Liver (tissue), 9 donors: ENCODE results near the gene PPL. TPM values are rescaled to one million over a fixed set of nuclear protein-coding genes. Genes with fewer than 3 reads are reported as not detected.
A peak's percentile ranks its signal among the peaks of the same experiment; 100 is the strongest.

ENCODE experiments used
- DNase-seq: peaks from one replicate; pipeline ENCODE4 v3.0.0-alpha.2; 2017; ENCODE audit warnings: low spot score
- H3K27ac ChIP-seq, 2 donors: one replicate each; pipeline ENCODE4 v1.7.0; 2013; ENCODE audit warnings: inconsistent platforms in 2 of 2, low read length in 2 of 2, control low read depth in 1 of 2, low read depth in 1 of 2, mild to moderate bottlenecking in 1 of 2
- H3K27me3 ChIP-seq, 4 donors: one replicate each; pipeline versions ENCODE4 v1.6.1 to v1.7.0; 2013; ENCODE audit warnings: low read length in 3 of 4, inconsistent platforms in 1 of 4, mild to moderate bottlenecking in 1 of 4, moderate library complexity in 1 of 4; ENCODE audit not compliant: control insufficient read depth in 4 of 4, insufficient read depth in 4 of 4
- H3K36me3 ChIP-seq, 4 donors: one replicate each; pipeline versions ENCODE4 v1.6.1 to v1.7.0; 2013; ENCODE audit warnings: low read length in 3 of 4, mild to moderate bottlenecking in 3 of 4, low read depth in 1 of 4, moderate library complexity in 1 of 4; ENCODE audit not compliant: control insufficient read depth in 4 of 4, insufficient read depth in 3 of 4
- H3K4me1 ChIP-seq, 4 donors: one replicate each; pipeline versions ENCODE4 v1.6.1 to v1.7.0; 2013; ENCODE audit warnings: low read length in 3 of 4, mild to moderate bottlenecking in 3 of 4, moderate library complexity in 1 of 4; ENCODE audit not compliant: control insufficient read depth in 4 of 4, insufficient read depth in 4 of 4
- H3K4me3 ChIP-seq, 3 donors: one replicate each; pipeline versions ENCODE4 v1.6.1 to v1.7.0; 2013; ENCODE audit warnings: low read length in 3 of 3, control low read depth in 1 of 3, low read depth in 1 of 3, mild to moderate bottlenecking in 1 of 3
- H3K9ac ChIP-seq, 2 donors: one replicate each; pipeline ENCODE4 v1.7.0; 2013; ENCODE audit warnings: low read length in 2 of 2, mild to moderate bottlenecking in 2 of 2, moderate library complexity in 2 of 2, control low read depth in 1 of 2, low read depth in 1 of 2
- H3K9me3 ChIP-seq, 4 donors: one replicate each; pipeline versions ENCODE4 v1.6.1 to v1.7.0; 2013; ENCODE audit warnings: low read length in 3 of 4; ENCODE audit not compliant: control insufficient read depth in 4 of 4
- CTCF ChIP-seq: fragments of 150-350 bp; IDR thresholded peaks from 2 replicates; pipeline ENCODE4 v1.5.1; 2017; ENCODE audit warnings: improper control_type of control experiment, low read depth, low read length; ENCODE audit not compliant: missing input control
- HNF4A ChIP-seq, 2 donors: conservative IDR thresholded peaks; 2 replicates each; pipeline ENCODE4 v1.6.1; 2016; ENCODE audit warnings: antibody characterized with exemption in 2 of 2, mild to moderate bottlenecking in 2 of 2
- RAD21 ChIP-seq, 2 donors: IDR thresholded peaks; 2 replicates each; pipeline ENCODE4 v1.6.1; 2016; ENCODE audit warnings: antibody characterized with exemption in 2 of 2, mild to moderate bottlenecking in 2 of 2
- REST ChIP-seq: IDR thresholded peaks from 2 replicates; pipeline ENCODE4 v1.6.1; 2016; ENCODE audit warnings: antibody characterized with exemption, mild to moderate bottlenecking
- RXRA ChIP-seq, 2 donors: IDR thresholded peaks; 2 replicates each; pipeline ENCODE4 v1.6.1; 2017 to 2018; ENCODE audit warnings: antibody characterized with exemption in 2 of 2, mild to moderate bottlenecking in 1 of 2
- TAF1 ChIP-seq: conservative IDR thresholded peaks from 2 replicates; pipeline ENCODE4 v1.6.1; 2016; ENCODE audit warnings: antibody characterized with exemption, mild to moderate bottlenecking
- ZBTB33 ChIP-seq: IDR thresholded peaks from 2 replicates; pipeline ENCODE4 v1.6.1; 2016; ENCODE audit warnings: antibody characterized with exemption
- WGBS: extraction: QIAGEN DNeasy Blood & Tissue Kit; methylation state at CpG from one replicate; pipeline ENCODE4 v1.1.7; 2013; 5-methylcytosine and 5-hydroxymethylcytosine counted together
- polyA plus RNA-seq, 2 donors: library from polyadenylated mRNA; stranded (reverse) in 1 of 2; unstranded in 1 of 2; fragments of 200-250 nt in 1 of 2; fragments of >200 nt in 1 of 2; fragmentation: Nextera tagmentation in 1 of 2; extraction: Ambion mirVana in 1 of 2; gene quantifications; one replicate each; pipeline versions ENCODE4 v1.2.1 to v1.2.3, GENCODE V29; 2013 to 2015
- total RNA-seq, 2 donors: library from RNA; depleted of rRNA; stranded (reverse); fragments of >200 nt; gene quantifications; one replicate each; pipeline ENCODE4 v1.2.3, GENCODE V29; 2014
- donor health status: healthy.
- donor health status: healthy.
- donor health status: healthy.
- donor health status: healthy.
- donor health status: healthy.

PPL gene
- total and polyA plus RNA-seq, 4 donors, result 2.1 to 26.0 (median 6.1) TPM

- H3K9me3 ChIP-seq, result no peaks in the 10 kb centered on the region
- no peak overlapping the region for H3K4me3 ChIP-seq
- H3K27ac ChIP-seq, result no peak overlapping the region
- no peak overlapping the region for H3K9ac ChIP-seq
- 94% methylated on average over 15 of the region's 15 CpGs for WGBS
- H3K27me3 ChIP-seq, result no peaks in the 10 kb centered on the region
- TF ChIP-seq RAD21 (IDR thresholded peaks at IDR 0.05), result no peak
- H3K4me1 ChIP-seq, result peaks cover 4 to 33% (median 18%) of the 10 kb centered on the region in 4 donors
- no peak for DNase-seq
- no peaks in the 10 kb centered on the region for H3K36me3 ChIP-seq
These were observed 23.0 kb downstream of the PPL start for GRCh38 chr16:4913774-4914525.

DNA sequence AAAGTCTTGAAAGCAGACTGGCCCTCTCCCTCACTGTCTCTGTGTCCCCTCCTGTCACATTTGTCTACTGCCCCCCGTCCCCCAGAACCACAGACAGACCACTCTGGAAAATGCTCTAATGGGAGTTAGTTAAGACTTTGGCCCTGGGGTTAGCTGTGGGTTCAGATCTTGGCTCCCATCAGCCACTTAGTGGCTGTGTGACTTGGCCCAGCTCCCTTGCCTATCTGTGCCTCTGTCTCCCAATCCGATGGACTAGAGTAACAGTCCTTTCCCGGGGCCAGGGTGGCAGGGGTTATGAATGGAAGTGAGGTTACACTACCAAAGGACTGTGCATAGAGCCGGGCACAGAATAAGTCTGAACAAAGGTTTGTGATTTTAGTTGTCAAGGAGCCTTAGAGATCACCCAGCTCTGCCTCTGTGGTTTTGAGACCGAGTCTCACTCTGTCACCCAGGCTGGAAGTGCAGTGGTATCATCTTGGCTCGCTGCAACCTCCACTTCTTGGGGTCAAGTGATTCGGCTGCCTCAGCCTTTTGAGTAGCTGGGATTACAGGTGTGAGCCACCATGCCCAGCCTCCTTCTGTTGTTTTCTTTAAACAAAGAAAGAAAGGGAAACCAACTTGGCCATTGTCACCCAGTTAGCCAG is 23.7 kb downstream of the PPL start:
- Histone ChIP-seq H3K36me3 (no peaks in the 10 kb centered on the region), H3K9me3 (no peaks in the 10 kb centered on the region), H3K27ac (no peak overlapping the region), H3K27me3 (no peaks in the 10 kb centered on the region), H3K9ac (no peak overlapping the region), H3K4me1 (peaks cover 4 to 38% (median 20%) of the 10 kb centered on the region in 4 donors), H3K4me3 (no peak overlapping the region)
- TF ChIP-seq ZBTB33 (no peak), CTCF (no peak), TAF1 (no peak), HNF4A (conservative IDR thresholded peaks at IDR 0.05) (peak; percentile 39 to 68), REST (no peak), RXRA (IDR thresholded peaks at IDR 0.05) (no peak)
- no peak for DNase-seq
- WGBS, result 66% methylated on average over 7 of the region's 7 CpGs
